Measurements from ENCODE around the gene AATF.

DNA sequence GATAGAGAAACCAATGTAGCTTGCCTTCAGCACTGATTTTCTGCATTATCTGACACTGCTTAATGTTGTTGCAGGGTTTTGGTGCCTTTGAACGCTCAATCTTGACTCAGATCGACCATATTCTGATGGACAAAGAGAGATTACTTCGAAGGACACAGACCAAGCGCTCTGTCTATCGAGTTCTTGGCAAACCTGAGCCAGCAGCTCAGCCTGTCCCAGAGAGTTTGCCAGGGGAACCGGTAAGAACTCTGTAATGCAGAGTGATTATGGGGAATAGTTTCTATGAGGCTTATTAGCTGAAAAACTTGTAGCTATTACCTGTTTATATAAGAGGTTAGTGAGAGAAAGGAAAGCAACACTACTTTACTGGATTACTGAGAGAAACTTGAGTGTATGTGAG lies 40.4 kb downstream of the AATF start:
- no peak for TF ChIP-seq BHLHE40 (IDR thresholded peaks at IDR 0.05; ENCODE audit: borderline replicate concordance)
- no peak for TF ChIP-seq FOXM1 (IDR thresholded peaks at IDR 0.05; ENCODE audit: borderline replicate concordance)
- no peak for TF ChIP-seq ARNT (IDR thresholded peaks at IDR 0.05)
- TF ChIP-seq CTBP1 (IDR thresholded peaks at IDR 0.05; ENCODE audit: borderline replicate concordance) = no peak
- no peak for TF ChIP-seq FOXA1 (IDR thresholded peaks at IDR 0.05)
- TF ChIP-seq HDGF (IDR thresholded peaks at IDR 0.05; ENCODE audit: borderline replicate concordance) = no peak
